Measurements from ENCODE around the gene PRPF18. TPM values are rescaled to one million over a fixed set of nuclear protein-coding genes. Genes with fewer than 3 reads are reported as not detected.

Gene PRPF18
- total and polyA plus RNA-seq, 2 donors (not counting 1 experiment from before 2014, with no cell fraction given): 12.2 to 28.9 TPM

DNA sequence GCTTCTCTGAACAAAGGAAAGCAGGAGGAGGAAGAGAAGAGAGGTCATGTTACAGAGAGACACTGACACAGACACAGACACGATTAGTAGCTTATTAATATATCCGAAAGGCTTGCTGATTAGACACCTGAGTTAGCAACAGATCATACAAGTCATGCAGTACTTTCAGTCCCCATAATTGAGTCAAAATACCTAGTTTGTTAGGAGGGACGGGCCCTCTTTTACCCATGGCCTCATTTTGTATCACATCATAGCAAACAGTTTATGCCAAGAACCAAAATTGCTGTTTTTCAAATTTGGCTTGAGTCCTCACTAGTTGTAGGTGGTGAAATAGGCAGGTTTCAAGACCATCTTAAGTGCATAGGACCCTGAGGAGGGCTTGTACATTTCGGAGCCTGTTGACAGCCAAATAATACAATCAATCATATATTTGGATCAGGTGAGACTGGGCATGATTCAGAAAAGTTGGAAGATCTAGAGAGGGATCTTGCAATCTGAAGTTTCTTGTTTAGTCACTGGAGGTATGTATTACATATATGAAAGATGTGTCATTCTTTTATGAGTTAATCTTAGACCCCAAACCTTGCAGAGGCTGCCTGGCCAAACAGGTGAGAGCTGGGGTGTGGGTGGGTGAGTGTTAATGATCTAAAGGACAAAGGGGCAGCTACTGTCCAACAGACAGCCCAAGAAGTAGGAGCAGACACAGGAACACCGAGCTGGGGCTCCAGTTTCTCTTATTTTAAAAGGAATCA lies 65.4 kb downstream of the PRPF18 start:
- no peak overlapping the region for H3K4me3 Mint-ChIP-seq
- H3K4me1 ChIP-seq (ENCODE audit: control insufficient read depth in 2 of 2, insufficient read depth in 2 of 2, low read length in 2 of 2): no peaks in the 10 kb centered on the region
- no peak overlapping the region for H3K27ac ChIP-seq (ENCODE audit: low read length in 2 of 2)
- no peak for TF ChIP-seq EZH2 (IDR thresholded peaks at IDR 0.05; ENCODE audit: borderline replicate concordance, insufficient read depth, low read depth, low read length, poor library complexity, severe bottlenecking)
- TF ChIP-seq, protein P1, sequence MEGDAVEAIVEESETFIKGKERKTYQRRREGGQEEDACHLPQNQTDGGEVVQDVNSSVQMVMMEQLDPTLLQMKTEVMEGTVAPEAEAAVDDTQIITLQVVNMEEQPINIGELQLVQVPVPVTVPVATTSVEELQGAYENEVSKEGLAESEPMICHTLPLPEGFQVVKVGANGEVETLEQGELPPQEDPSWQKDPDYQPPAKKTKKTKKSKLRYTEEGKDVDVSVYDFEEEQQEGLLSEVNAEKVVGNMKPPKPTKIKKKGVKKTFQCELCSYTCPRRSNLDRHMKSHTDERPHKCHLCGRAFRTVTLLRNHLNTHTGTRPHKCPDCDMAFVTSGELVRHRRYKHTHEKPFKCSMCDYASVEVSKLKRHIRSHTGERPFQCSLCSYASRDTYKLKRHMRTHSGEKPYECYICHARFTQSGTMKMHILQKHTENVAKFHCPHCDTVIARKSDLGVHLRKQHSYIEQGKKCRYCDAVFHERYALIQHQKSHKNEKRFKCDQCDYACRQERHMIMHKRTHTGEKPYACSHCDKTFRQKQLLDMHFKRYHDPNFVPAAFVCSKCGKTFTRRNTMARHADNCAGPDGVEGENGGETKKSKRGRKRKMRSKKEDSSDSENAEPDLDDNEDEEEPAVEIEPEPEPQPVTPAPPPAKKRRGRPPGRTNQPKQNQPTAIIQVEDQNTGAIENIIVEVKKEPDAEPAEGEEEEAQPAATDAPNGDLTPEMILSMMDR (IDR thresholded peaks at IDR 0.05): no peak
- no peak overlapping the region for H2AFZ ChIP-seq (ENCODE audit: insufficient read depth, low read depth, low read length, poor library complexity, severe bottlenecking)
- intact Hi-C loops (cut with micrococcal nuclease): no loop called here
- H3K27ac Mint-ChIP-seq: no peak overlapping the region
- H3K27me3 Mint-ChIP-seq: no peaks in the 10 kb centered on the region
- POLR2A ChIA-PET: no interaction called here
- peaks cover 0 to 4% of the 10 kb centered on the region in 2 experiments for H3K36me3 ChIP-seq (replicated peaks in 1 of 2; ENCODE audit: control extremely low read depth in 1 of 2, control insufficient read depth in 1 of 2, extremely low read depth in 1 of 2, insufficient read depth in 2 of 2, low read length in 1 of 2)
- no peak overlapping the region for H3K9ac ChIP-seq (ENCODE audit: low read length)
- DNase-seq (no peak), ATAC-seq (ENCODE audit: low read depth) (no peak)
- CTCF ChIA-PET: interaction anchor here (0.8 kb wide), 1 partner anchor 8 kb away, joined by 3 read pairs; no protein-coding TSS in a partner anchor
- no peak overlapping the region for H3K4me2 ChIP-seq (replicated peaks; ENCODE audit: low read depth, low read length, poor library complexity, severe bottlenecking)
- no peaks in the 10 kb centered on the region for H3K9me3 ChIP-seq (ENCODE audit: control extremely low read depth in 1 of 3, control insufficient read depth in 2 of 3, insufficient read depth in 1 of 3, low read length in 2 of 3)
- H3K4me3 ChIP-seq (ENCODE audit: control extremely low read depth in 1 of 5, extremely low read depth in 1 of 5, insufficient read depth in 1 of 5, low read depth in 2 of 5, low read length in 4 of 5): no peak overlapping the region
- no peaks in the 10 kb centered on the region for H3K9me3 Mint-ChIP-seq (ENCODE audit: insufficient read depth)
- no peaks in the 10 kb centered on the region for H3K79me2 ChIP-seq (ENCODE audit: control insufficient read depth, insufficient read depth, low read length)
- no peaks in the 10 kb centered on the region for H3K4me1 Mint-ChIP-seq
- H3K27me3 ChIP-seq (replicated peaks in 1 of 4; ENCODE audit: control extremely low read depth in 1 of 4, control insufficient read depth in 3 of 4, insufficient read depth in 4 of 4, low read length in 3 of 4): no peaks in the 10 kb centered on the region
- WGBS (ENCODE audit: insufficient coverage): 100% methylated on average over 1 of the region's 5 CpGs
- no peaks in the 10 kb centered on the region for H4K20me1 ChIP-seq (ENCODE audit: control insufficient read depth, insufficient read depth, low read length, poor library complexity, severe bottlenecking)

DNA sequence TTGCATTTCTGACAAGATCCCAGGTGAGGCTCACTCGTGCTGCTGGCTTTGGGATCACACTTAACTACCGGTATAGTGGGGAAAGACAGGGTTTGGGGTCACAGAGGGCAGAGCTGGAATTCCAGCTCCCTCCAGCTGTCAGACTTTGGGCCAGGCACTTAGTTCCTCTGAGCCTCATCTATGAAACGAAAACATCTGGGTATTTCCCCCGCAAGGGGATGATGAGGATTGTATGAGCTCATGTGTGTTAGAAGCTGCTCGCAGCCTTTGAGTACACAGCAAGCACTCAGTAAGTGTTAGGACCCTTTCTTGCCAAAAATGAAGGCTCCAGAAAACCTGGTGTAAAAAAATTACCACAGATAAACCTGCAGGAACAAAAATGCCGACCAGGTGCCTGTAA lies 66.1 kb downstream of the PRPF18 start:
- TF ChIP-seq, protein P1 (IDR thresholded peaks at IDR 0.05): no peak
- TF ChIP-seq EZH2 (IDR thresholded peaks at IDR 0.05; ENCODE audit: borderline replicate concordance, insufficient read depth, low read depth, low read length, poor library complexity, severe bottlenecking): no peak
- H3K27ac Mint-ChIP-seq: no peak overlapping the region
- no peak overlapping the region for H3K4me3 Mint-ChIP-seq
- POLR2A ChIA-PET: no interaction called here
- Histone ChIP-seq H3K36me3 (replicated peaks in 1 of 2; ENCODE audit: control extremely low read depth in 1 of 2, control insufficient read depth in 1 of 2, extremely low read depth in 1 of 2, insufficient read depth in 2 of 2, low read length in 1 of 2) (peaks cover 0 to 4% of the 10 kb centered on the region in 2 experiments), H3K79me2 (ENCODE audit: control insufficient read depth, insufficient read depth, low read length) (no peaks in the 10 kb centered on the region), H4K20me1 (ENCODE audit: control insufficient read depth, insufficient read depth, low read length, poor library complexity, severe bottlenecking) (no peaks in the 10 kb centered on the region), H3K27me3 (replicated peaks in 1 of 4; ENCODE audit: control extremely low read depth in 1 of 4, control insufficient read depth in 3 of 4, insufficient read depth in 4 of 4, low read length in 3 of 4) (no peaks in the 10 kb centered on the region), H3K9ac (ENCODE audit: low read length) (no peak overlapping the region), H3K27ac (ENCODE audit: low read length in 2 of 2) (no peak overlapping the region), H3K4me1 (ENCODE audit: control insufficient read depth in 2 of 2, insufficient read depth in 2 of 2, low read length in 2 of 2) (no peaks in the 10 kb centered on the region), H3K9me3 (ENCODE audit: control extremely low read depth in 1 of 3, control insufficient read depth in 2 of 3, insufficient read depth in 1 of 3, low read length in 2 of 3) (no peaks in the 10 kb centered on the region), H3K4me3 (ENCODE audit: control extremely low read depth in 1 of 5, extremely low read depth in 1 of 5, insufficient read depth in 1 of 5, low read depth in 2 of 5, low read length in 4 of 5) (no peak overlapping the region), H2AFZ (ENCODE audit: insufficient read depth, low read depth, low read length, poor library complexity, severe bottlenecking) (no peak overlapping the region), H3K4me2 (replicated peaks; ENCODE audit: low read depth, low read length, poor library complexity, severe bottlenecking) (no peak overlapping the region)
- ATAC-seq (ENCODE audit: low read depth): no peak
- CTCF ChIA-PET: no interaction called here
- no peaks in the 10 kb centered on the region for H3K27me3 Mint-ChIP-seq
- no peaks in the 10 kb centered on the region for H3K9me3 Mint-ChIP-seq (ENCODE audit: insufficient read depth)
- DNase-seq: no peak
- no peaks in the 10 kb centered on the region for H3K4me1 Mint-ChIP-seq
- WGBS (ENCODE audit: insufficient coverage): 97% methylated on average over 6 of the region's 6 CpGs
- intact Hi-C loops (cut with micrococcal nuclease): no loop called here
